ENCODE measurements around the gene RHBDD1. TPM values are rescaled to one million over a fixed set of nuclear protein-coding genes. Genes with fewer than 3 reads are reported as not detected.

Gene RHBDD1
- total and polyA plus RNA-seq, 2 donors (not counting 3 experiments of a cell fraction or from before 2014, with no cell fraction given): 6.8 to 19.4 TPM

DNA sequence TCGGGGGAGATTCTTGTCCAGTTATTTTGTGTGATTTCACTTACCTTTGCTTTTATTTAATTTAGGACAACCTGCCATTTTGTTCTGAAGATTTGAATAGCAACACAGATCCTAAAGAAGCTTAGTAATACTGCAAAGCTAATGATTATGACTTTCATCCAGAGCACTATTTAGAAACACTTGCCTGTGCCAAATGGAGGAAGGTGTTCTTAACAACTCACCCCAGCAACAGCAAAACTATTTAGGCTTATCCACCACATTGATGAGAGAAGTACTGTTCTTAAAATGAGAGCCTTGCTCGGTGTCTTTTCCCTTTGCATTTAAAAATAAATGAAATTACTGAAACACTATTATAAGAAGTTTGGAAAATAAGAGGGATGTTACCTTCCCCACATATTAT, 59.7 kb downstream of the RHBDD1 start:
- TF ChIP-seq JUN (IDR thresholded peaks at IDR 0.05; ENCODE audit: borderline replicate concordance, insufficient read depth, insufficient read length, low read depth) (no peak), MYC (IDR thresholded peaks at IDR 0.05; ENCODE audit: low read depth, low read length) (no peak), POLR2AphosphoS5 (IDR thresholded peaks at IDR 0.05; ENCODE audit: insufficient read depth, low read depth, low read length) (no peak), POLR2A (IDR thresholded peaks at IDR 0.05; ENCODE audit: low read depth, low read length) (no peak), EZH2 (IDR thresholded peaks at IDR 0.05; ENCODE audit: borderline replicate concordance, low read depth, low read length, severe bottlenecking) (no peak), GATA2 (IDR thresholded peaks at IDR 0.05; ENCODE audit: insufficient read depth, insufficient read length, low read depth, low read length) (no peak), FOS (IDR thresholded peaks at IDR 0.05; ENCODE audit: borderline replicate concordance, insufficient read depth, low read length) (no peak)
- TF ChIP-seq, protein P1, sequence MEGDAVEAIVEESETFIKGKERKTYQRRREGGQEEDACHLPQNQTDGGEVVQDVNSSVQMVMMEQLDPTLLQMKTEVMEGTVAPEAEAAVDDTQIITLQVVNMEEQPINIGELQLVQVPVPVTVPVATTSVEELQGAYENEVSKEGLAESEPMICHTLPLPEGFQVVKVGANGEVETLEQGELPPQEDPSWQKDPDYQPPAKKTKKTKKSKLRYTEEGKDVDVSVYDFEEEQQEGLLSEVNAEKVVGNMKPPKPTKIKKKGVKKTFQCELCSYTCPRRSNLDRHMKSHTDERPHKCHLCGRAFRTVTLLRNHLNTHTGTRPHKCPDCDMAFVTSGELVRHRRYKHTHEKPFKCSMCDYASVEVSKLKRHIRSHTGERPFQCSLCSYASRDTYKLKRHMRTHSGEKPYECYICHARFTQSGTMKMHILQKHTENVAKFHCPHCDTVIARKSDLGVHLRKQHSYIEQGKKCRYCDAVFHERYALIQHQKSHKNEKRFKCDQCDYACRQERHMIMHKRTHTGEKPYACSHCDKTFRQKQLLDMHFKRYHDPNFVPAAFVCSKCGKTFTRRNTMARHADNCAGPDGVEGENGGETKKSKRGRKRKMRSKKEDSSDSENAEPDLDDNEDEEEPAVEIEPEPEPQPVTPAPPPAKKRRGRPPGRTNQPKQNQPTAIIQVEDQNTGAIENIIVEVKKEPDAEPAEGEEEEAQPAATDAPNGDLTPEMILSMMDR (IDR thresholded peaks at IDR 0.05; ENCODE audit: extremely low read depth in 1 of 2, insufficient read depth in 1 of 2, low read depth in 1 of 2, low read length in 2 of 2): no peak
- TF ChIP-seq, protein P2, sequence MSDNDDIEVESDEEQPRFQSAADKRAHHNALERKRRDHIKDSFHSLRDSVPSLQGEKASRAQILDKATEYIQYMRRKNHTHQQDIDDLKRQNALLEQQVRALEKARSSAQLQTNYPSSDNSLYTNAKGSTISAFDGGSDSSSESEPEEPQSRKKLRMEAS (IDR thresholded peaks at IDR 0.05; ENCODE audit: insufficient read depth, insufficient read length): no peak
- no TSS peak for BruUV-seq (replicated peaks)
- no peak overlapping the region for H3K4me2 ChIP-seq (ENCODE audit: insufficient read depth, low read length)
- FAIRE-seq (no peak), DNase-seq (ENCODE audit: low read depth, low spot score) (no peak)
- H3K9ac ChIP-seq (replicated peaks; ENCODE audit: extremely low read depth, insufficient read depth, low read length): no peak overlapping the region
- H3K27ac ChIP-seq (ENCODE audit: insufficient read depth, low read depth, low read length): no peak overlapping the region
- CTCF ChIA-PET: interaction anchor here (1.0 kb wide), 1 partner anchor 24 kb away, joined by 3 read pairs; no protein-coding TSS in a partner anchor
- H3K36me3 ChIP-seq (ENCODE audit: control insufficient read depth in 2 of 2, extremely low read depth in 1 of 2, insufficient read depth in 2 of 2, low read length in 2 of 2): no peaks in the 10 kb centered on the region
- no peaks in the 10 kb centered on the region for H3K9me3 ChIP-seq (replicated peaks; ENCODE audit: control insufficient read depth, insufficient read depth, low read length)
- H3K9me1 ChIP-seq (replicated peaks; ENCODE audit: control insufficient read depth, extremely low read depth, insufficient read depth, low read length): no peaks in the 10 kb centered on the region
- intact Hi-C loops (cut with micrococcal nuclease) (no loop called here), dilution Hi-C loops (cut with MboI; ENCODE audit: extremely low pct_ligation_motif_present, low sequenced_read_pairs) (no loop called here)
- H3K79me2 ChIP-seq (ENCODE audit: control insufficient read depth, insufficient read depth, low read length): no peaks in the 10 kb centered on the region
- no peaks in the 10 kb centered on the region for H4K20me1 ChIP-seq (replicated peaks; ENCODE audit: control insufficient read depth, extremely low read depth, insufficient read depth, low read length)
- no peaks in the 10 kb centered on the region for H3K27me3 ChIP-seq (ENCODE audit: control insufficient read depth in 2 of 2, insufficient read depth in 2 of 2, low read length in 2 of 2)
- no peak overlapping the region for H2AFZ ChIP-seq (ENCODE audit: low read depth, low read length)
- H3K4me3 ChIP-seq (replicated peaks in 1 of 3; ENCODE audit: insufficient read depth in 1 of 3, low read depth in 1 of 3, low read length in 3 of 3): no peak overlapping the region
- H3K4me1 ChIP-seq (ENCODE audit: control insufficient read depth, extremely low read depth, insufficient read depth, low read length): no peaks in the 10 kb centered on the region
- POLR2A ChIA-PET: no interaction called here
